HG03108 (cell line): Measurements from ENCODE around the gene PCDHGB5.

Experiments
- ATAC-seq: cut with Tn5 transposase; IDR thresholded peaks from one replicate; pipeline ENCODE4 v1.9.1; 2021; ENCODE audit warnings: moderate library complexity; ENCODE audit not compliant: unreplicated experiment

The PCDHGB5 gene

DNA sequence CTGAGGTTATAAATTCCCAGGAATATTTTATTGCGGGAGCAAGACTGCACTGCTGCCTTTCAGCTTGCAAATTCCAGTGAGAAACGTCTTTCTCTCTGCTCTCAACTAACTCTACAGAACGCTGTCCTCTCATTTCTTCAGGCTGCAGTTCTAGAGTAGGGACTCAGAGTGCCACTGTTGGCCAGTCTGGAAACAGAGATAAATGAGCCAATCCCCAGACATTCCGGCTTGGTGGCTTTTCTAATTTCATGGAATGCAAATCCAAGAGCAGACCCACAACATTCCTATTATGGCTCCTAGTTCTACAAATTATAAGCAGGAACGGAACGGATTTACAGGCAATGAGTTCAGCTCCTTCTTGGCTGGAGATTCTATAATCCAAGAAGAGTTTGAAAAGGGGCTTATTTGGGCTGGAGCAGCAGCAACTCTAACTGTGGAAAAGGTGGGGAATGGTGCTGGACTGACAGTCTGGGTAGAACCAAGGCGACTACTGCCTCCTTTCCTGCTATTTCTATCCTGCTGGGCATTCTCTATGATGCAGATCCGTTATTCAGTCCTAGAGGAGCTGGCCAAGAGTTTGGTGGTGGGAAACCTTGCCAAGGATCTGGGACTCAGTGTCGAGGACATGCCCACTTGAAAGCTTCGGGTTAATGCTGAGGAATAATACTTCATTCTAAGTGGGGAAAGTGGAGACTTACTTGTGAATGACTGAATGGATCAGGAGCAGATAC, 41.8 kb downstream of the PCDHGB5 start:
- ATAC-seq, result no peak

DNA sequence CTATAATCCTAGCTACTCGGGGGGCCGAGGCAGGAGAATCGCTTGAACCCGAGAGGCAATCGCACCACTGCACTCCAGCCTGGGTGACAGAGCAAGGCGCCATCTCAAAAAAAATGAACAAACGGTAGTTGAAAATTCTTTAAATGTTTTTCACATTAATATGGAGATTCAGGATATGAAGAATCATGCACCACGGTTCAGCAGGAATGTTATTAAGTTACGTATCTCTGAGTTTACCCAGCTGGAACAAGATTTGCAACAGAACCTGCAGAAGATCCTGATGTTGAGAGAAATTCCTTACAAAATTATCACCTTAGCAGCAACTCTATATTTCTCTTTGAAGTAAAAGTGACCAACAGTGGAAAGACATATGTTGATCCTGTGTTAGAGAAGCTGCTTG, 42.6 kb downstream of the PCDHGB5 start:
- no peak for ATAC-seq

DNA sequence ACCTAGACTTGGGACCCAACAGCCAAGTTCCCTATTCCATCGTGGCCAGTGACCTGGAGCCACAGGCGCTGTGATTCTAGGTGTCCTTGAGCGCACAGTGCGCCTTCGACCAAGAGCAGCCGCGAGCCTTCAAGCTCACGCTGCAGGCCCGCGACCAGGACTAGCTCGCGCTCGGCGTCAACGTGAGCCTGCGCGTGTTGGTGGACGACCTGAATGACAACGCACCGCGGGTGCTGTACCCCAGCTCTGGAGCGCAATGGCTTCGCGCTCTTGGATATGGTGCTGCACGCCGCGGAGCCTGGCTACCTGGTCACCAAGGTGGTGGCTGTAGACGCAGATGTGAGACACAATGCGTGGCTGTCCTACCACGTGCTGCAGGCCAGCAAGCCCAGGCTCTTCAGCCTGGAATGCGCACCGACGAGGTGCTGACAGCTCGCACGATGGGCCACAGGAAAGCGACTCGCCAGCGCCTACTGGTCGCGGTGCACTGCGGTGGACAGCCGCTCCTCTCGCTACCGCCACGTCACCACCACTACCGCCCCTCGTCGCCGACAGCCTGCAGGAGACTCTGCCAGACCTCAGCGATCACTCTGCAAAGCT, 43.9 kb downstream of the PCDHGB5 start:
- ATAC-seq, result no peak
